ENCODE results near the gene CRKL. TPM values are rescaled to one million over a fixed set of nuclear protein-coding genes. Genes with fewer than 3 reads are reported as not detected.

CRKL gene
- total and polyA plus RNA-seq, 4 donors: 12.0 to 45.5 (median 22.6) TPM

DNA sequence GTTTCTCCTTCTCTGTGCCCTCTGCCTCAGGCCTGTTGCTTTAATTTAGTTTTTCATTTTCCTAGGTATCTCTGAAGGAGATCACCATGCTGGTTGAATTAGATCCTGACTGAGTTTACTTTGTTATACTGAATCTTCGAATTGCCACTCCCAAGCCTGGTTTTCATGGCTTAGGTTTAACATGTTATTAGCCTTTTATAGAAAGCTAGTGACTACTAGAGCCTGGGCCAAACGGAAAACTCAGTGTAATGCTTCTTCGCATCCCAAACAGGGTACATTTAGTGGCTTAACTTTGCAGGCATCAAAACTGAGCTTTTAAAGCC, 3.6 kb downstream of the CRKL start:
- Histone ChIP-seq H3K36me3 (ENCODE audit: control insufficient read depth in 4 of 4, insufficient read depth in 3 of 4, low read depth in 1 of 4, low read length in 3 of 4) (peaks cover 0 to 2% (median under 1%) of the 10 kb centered on the region in 4 donors), H3K9me3 (ENCODE audit: control insufficient read depth in 4 of 4, low read length in 3 of 4) (no peaks in the 10 kb centered on the region), H3K27me3 (ENCODE audit: control insufficient read depth in 4 of 4, insufficient read depth in 4 of 4, low read length in 3 of 4) (no peaks in the 10 kb centered on the region), H3K4me1 (ENCODE audit: control insufficient read depth in 4 of 4, insufficient read depth in 4 of 4, low read length in 3 of 4) (peaks cover 2 to 36% (median 25%) of the 10 kb centered on the region in 4 donors), H3K4me3 (ENCODE audit: low read depth in 1 of 3, low read length in 3 of 3) (no peak overlapping the region), H3K9ac (ENCODE audit: low read depth in 1 of 2, low read length in 2 of 2) (no peak overlapping the region), H3K27ac (ENCODE audit: low read depth in 1 of 2, low read length in 2 of 2) (peak overlapping the region in 1 of 2 donors; percentile 0)
- DNase-seq (ENCODE audit: low spot score): no peak
- WGBS: 46% methylated on average over 3 of the region's 3 CpGs
- TF ChIP-seq GABPA (IDR thresholded peaks at IDR 0.05 in 1 of 2, conservative IDR thresholded peaks at IDR 0.05 in 1 of 2): no peak
- TF ChIP-seq RAD21 (IDR thresholded peaks at IDR 0.05): no peak

DNA sequence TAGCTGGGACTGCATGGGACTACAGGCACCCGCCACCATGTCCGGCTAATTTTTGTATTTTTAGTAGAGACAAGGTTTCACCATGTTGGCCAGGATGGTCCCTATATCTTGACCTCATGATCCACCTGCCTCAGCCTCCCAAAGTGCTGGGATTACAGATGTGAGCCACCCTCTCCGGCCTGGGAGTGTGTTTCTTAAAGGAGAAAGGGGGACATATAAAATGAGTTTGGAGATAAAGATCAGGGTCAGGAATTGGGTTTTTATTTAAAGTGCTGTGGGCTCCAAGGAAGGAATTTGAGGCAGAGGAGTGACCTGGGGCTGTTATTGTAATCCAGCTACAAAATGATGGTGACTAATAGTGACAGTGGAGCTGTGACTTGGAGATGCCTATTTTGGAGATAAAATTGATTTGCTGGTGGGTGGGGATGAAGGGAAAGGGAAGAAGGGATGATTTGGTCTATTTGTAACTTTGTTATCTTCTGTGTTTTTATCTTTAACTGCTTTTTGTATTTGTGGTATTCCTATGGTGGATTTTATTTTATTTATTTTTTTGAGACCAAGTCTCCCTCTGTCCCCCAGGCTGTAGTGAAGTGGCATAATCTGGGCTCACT, 5.0 kb downstream of the CRKL start:
- Histone ChIP-seq H3K9me3 (ENCODE audit: control insufficient read depth in 4 of 4, low read length in 3 of 4) (no peaks in the 10 kb centered on the region), H3K27me3 (ENCODE audit: control insufficient read depth in 4 of 4, insufficient read depth in 4 of 4, low read length in 3 of 4) (no peaks in the 10 kb centered on the region), H3K4me1 (ENCODE audit: control insufficient read depth in 4 of 4, insufficient read depth in 4 of 4, low read length in 3 of 4) (peaks cover 2 to 40% (median 23%) of the 10 kb centered on the region in 4 donors), H3K27ac (ENCODE audit: low read depth in 1 of 2, low read length in 2 of 2) (no peak overlapping the region), H3K4me3 (ENCODE audit: low read depth in 1 of 3, low read length in 3 of 3) (no peak overlapping the region), H3K9ac (ENCODE audit: low read depth in 1 of 2, low read length in 2 of 2) (no peak overlapping the region), H3K36me3 (ENCODE audit: control insufficient read depth in 4 of 4, insufficient read depth in 3 of 4, low read depth in 1 of 4, low read length in 3 of 4) (peaks cover 0 to 2% (median under 1%) of the 10 kb centered on the region in 4 donors)
- 74% methylated on average over 3 of the region's 3 CpGs for WGBS
- TF ChIP-seq NR2F2 (IDR thresholded peaks at IDR 0.05): no peak
- TF ChIP-seq YY1 (IDR thresholded peaks at IDR 0.05): no peak
- no peak for TF ChIP-seq RXRA (IDR thresholded peaks at IDR 0.05)
- no peak for TF ChIP-seq HNF4A (conservative IDR thresholded peaks at IDR 0.05)
- no peak for TF ChIP-seq FOXA1 (IDR thresholded peaks at IDR 0.05)
- no peak for TF ChIP-seq SP1 (IDR thresholded peaks at IDR 0.05)
- TF ChIP-seq, protein P1, sequence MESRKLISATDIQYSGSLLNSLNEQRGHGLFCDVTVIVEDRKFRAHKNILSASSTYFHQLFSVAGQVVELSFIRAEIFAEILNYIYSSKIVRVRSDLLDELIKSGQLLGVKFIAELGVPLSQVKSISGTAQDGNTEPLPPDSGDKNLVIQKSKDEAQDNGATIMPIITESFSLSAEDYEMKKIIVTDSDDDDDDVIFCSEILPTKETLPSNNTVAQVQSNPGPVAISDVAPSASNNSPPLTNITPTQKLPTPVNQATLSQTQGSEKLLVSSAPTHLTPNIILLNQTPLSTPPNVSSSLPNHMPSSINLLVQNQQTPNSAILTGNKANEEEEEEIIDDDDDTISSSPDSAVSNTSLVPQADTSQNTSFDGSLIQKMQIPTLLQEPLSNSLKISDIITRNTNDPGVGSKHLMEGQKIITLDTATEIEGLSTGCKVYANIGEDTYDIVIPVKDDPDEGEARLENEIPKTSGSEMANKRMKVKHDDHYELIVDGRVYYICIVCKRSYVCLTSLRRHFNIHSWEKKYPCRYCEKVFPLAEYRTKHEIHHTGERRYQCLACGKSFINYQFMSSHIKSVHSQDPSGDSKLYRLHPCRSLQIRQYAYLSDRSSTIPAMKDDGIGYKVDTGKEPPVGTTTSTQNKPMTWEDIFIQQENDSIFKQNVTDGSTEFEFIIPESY (IDR thresholded peaks at IDR 0.05): no peak
- TF ChIP-seq, protein P2, sequence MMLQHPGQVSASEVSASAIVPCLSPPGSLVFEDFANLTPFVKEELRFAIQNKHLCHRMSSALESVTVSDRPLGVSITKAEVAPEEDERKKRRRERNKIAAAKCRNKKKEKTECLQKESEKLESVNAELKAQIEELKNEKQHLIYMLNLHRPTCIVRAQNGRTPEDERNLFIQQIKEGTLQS (IDR thresholded peaks at IDR 0.05): no peak
- TF ChIP-seq, protein P3, sequence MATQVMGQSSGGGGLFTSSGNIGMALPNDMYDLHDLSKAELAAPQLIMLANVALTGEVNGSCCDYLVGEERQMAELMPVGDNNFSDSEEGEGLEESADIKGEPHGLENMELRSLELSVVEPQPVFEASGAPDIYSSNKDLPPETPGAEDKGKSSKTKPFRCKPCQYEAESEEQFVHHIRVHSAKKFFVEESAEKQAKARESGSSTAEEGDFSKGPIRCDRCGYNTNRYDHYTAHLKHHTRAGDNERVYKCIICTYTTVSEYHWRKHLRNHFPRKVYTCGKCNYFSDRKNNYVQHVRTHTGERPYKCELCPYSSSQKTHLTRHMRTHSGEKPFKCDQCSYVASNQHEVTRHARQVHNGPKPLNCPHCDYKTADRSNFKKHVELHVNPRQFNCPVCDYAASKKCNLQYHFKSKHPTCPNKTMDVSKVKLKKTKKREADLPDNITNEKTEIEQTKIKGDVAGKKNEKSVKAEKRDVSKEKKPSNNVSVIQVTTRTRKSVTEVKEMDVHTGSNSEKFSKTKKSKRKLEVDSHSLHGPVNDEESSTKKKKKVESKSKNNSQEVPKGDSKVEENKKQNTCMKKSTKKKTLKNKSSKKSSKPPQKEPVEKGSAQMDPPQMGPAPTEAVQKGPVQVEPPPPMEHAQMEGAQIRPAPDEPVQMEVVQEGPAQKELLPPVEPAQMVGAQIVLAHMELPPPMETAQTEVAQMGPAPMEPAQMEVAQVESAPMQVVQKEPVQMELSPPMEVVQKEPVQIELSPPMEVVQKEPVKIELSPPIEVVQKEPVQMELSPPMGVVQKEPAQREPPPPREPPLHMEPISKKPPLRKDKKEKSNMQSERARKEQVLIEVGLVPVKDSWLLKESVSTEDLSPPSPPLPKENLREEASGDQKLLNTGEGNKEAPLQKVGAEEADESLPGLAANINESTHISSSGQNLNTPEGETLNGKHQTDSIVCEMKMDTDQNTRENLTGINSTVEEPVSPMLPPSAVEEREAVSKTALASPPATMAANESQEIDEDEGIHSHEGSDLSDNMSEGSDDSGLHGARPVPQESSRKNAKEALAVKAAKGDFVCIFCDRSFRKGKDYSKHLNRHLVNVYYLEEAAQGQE (IDR thresholded peaks at IDR 0.05): no peak
- no peak for DNase-seq (ENCODE audit: low spot score)

DNA sequence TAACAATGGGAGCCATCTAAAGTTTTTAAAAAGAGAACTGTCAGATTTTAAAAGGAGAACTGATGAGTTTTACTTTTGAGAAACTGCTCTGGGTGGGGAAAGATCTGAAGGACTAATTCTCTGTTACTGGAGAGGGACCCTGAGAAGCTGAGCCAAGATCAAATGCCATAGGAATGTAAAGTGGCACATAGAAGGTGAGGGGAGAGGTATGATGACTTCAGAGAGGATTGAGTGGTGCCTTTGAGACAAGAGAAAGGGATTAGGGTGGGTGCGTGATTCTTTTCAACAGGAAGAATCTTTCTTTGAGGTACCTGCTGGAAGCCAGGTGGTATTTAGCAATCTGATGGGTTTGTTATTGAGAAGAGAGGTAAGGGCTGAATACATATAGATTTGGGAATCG, 9.0 kb downstream of the CRKL start:
- H3K4me1 ChIP-seq (ENCODE audit: control insufficient read depth in 4 of 4, insufficient read depth in 4 of 4, low read length in 3 of 4): peaks cover 3 to 22% (median 8%) of the 10 kb centered on the region in 4 donors
- TF ChIP-seq HNF4A (conservative IDR thresholded peaks at IDR 0.05): no peak
- DNase-seq (ENCODE audit: low spot score): no peak
- no peak overlapping the region for H3K27ac ChIP-seq (ENCODE audit: low read depth in 1 of 2, low read length in 2 of 2)
- no peak overlapping the region for H3K4me3 ChIP-seq (ENCODE audit: low read depth in 1 of 3, low read length in 3 of 3)
- WGBS: 94% methylated on average over 2 of the region's 2 CpGs
- no peak overlapping the region for H3K9ac ChIP-seq (ENCODE audit: low read depth in 1 of 2, low read length in 2 of 2)
- H3K36me3 ChIP-seq (ENCODE audit: control insufficient read depth in 4 of 4, insufficient read depth in 3 of 4, low read depth in 1 of 4, low read length in 3 of 4): peaks cover 0 to 2% (median under 1%) of the 10 kb centered on the region in 4 donors
- H3K9me3 ChIP-seq (ENCODE audit: control insufficient read depth in 4 of 4, low read length in 3 of 4): no peaks in the 10 kb centered on the region
- no peaks in the 10 kb centered on the region for H3K27me3 ChIP-seq (ENCODE audit: control insufficient read depth in 4 of 4, insufficient read depth in 4 of 4, low read length in 3 of 4)

All from liver (tissue), 9 donors.